GM21717 (cell line): Measurements from ENCODE around the gene ITPR1.

ENCODE experiments used
- ATAC-seq: cut with Tn5 transposase; IDR thresholded peaks from one replicate; pipeline ENCODE4 v1.9.1; 2021; ENCODE audit warnings: mild to moderate bottlenecking, moderate library complexity; ENCODE audit not compliant: unreplicated experiment

ITPR1 gene

GRCh38 chr3:4738737-4739274 is 245.7 kb downstream of the ITPR1 start:
- no peak for ATAC-seq

- ATAC-seq, result no peak
Observed at GRCh38 chr3:4739289-4740236, 246.4 kb downstream of the ITPR1 start.

DNA sequence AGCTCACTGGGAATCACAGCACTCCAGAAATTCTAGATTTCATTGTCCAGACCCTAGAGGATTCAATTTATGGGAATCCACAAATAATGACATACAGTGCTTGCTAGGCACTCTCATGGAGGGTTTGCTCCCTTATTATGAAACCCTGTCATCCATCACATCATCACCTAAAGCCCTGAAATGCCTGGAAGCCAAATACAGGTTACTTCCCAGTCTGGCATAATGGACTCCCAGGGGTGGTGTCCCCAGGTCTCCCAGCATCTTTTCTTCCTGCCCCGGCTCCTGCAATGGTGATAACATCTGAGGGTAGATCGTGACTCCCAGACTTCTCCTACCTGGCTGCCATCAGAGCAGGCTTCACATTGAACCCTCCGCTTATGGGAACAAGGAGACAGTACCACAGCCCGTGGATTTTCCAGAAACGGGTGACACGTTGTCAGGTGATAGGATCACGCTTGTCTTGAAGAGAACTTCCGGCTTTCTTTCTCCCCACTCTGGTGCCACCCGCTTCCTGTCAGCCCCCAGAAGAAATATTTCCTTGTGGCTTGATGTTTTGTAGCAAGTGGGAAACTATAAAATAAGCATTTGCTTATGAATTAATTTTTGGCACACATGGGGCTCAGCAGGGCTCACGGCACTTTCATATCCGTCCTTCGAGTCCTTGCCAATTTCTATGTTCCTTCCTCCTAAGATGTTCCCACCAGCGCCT is 247.4 kb downstream of the ITPR1 start:
- ATAC-seq, result no peak

GRCh38 chr3:4741106-4741403 is 247.9 kb downstream of the ITPR1 start:
- ATAC-seq, result no peak

GRCh38 chr3:4741404-4742307 is 248.5 kb downstream of the ITPR1 start:
- no peak for ATAC-seq

DNA sequence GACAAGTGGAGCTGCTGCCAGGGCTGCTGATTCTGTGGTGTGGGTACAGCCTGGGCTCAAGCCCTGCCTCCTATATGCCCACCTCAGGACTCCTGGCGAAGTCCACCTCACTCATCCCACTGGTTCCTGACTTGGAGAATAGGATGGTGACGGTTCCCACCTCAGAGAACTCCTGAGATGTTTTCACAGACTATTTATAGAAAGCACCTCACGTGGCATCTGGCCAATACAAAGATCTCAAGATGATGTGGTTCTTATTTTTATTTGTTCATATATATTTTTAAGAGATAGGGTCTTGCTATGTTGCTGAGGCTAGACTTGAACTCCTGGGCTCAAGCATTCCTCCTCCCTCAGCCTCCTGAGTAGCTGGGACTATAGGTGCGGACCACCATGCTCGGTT is 249.2 kb downstream of the ITPR1 start:
- no peak for ATAC-seq

DNA sequence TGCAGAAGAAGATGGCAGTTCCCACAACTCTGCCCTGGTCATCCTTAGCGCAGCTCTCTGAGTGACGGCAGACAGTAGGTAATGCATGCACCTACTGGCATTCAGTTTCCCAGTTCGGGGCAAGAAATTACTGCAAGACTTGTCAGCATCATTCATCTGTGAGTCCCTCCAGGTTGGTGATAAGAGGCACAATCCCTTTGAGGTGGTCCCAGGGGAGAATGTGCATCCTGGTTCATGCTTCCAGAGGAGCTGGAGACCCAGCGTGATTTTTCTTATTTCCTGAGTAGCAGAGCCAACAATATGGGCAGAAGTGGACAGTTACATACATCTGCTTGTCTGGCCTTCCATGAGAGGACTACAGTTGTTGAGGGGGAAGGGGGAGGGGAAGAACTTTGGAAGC is 250.2 kb downstream of the ITPR1 start:
- no peak for ATAC-seq

DNA sequence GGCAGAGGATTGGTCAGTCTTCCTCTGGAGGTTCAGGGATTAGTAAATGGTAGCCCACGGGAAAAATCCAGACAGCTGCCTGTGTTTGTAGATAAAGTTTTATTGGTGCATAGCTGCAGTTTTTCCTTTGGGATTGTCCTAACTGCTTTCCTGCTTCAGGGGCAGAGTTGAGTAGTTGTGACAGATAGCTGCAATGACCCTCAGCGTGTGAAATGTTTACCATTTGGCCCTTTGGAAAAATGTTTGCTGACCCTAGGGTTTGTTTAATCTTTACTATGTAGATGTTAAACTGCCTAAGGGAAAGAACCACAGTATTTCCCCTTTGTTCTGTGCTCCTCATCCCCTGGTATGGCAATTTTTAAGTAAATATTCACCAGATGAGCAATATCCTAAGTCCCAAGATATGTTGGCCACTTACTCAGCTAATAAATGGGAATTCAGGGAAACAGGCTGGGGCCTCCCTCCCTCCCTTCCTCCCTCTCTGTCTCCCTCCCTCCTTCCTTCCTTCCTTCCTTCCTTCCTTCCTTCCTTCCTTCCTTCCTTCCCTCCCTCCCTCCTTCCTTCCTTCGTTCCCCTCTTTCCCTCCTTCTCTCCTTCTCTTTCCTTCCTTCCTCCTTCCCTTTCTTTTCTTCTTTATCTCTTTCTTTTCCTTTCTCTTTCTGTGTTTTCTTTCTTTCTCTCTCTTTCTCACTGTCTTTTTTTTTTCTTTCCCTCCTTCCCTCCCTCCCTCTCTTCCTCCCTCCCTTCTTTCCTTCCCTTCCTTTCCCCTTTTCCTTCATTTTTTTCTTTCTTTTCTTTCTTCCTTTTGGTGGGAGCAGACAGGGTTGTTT is 251.5 kb downstream of the ITPR1 start:
- no peak for ATAC-seq

GRCh38 chr3:4745235-4745610 is 252.1 kb downstream of the ITPR1 start:
- ATAC-seq, result no peak

GRCh38 chr3:4746241-4746958 is 253.3 kb downstream of the ITPR1 start:
- ATAC-seq, result no peak

DNA sequence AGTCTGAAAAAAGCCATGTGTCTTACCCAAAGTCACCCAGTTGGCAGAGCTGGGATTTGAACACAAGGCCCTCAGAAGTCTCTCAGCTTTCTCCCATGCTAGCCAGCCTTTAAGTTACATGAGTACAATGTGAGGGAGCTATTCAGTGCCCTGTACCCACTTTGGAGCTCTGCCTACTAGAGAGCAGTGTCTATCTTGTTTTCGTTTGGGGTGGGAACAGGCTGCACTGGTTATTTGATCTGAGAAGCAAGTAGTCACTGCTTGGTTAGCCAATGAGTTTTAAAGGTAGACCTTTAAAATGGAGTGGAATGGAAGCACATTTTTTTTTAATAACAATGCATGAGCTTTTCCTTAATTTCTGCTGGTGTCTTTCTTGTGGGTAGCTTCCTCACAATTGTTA is 255.0 kb downstream of the ITPR1 start:
- no peak for ATAC-seq

DNA sequence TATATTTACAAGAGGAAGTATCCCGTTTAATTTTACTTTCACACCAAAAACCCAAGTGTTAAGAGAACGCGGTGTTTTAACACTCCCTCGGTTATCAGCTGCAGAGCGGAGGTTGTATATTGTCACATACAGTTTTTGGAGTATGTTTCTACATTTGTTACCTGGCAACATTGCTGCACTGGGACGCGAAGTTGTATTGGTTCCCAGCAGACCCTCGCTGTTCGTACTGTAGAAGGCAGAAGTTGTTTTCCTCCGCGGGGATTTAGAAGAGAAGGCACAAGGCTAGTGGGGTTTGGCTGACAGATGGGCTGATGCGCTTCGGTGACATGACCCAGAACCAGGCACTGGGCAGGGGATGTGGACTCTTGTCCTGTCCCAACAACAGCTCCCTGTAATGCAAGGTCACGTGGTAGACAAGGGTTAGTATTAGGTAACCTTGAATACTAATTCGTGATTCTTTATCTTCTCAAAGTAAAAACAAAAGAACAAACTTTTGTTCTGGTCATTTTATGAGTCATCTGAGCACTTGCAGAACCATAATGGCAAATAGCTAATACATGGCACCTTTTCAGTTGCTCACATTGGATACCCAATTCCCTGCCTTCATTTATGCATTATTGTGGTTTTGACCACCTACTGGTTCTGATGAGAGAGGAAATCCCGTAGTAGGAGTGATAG is 255.7 kb downstream of the ITPR1 start:
- ATAC-seq, result peak; percentile 57

DNA sequence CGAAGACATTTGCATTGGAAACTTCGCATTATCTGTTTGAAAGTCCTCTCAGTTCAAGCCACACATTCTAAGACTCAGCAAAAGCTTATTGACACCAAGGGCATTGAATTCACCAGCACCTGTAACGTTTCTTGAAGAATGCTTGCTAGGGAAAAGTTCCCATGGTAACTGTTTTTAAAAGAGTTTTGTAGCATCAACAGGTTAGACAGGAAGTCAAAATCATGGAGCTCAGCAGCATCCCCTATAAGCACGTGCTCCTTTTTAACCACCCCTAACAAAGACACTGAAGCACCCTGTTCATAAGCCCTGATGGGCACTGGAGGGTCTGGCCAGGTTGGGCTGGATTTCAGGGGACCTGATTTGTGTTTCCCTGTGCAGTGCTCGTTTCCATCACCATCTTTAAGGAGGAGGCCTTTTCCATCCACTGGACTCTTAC is 256.4 kb downstream of the ITPR1 start:
- peak; percentile 23 for ATAC-seq

DNA sequence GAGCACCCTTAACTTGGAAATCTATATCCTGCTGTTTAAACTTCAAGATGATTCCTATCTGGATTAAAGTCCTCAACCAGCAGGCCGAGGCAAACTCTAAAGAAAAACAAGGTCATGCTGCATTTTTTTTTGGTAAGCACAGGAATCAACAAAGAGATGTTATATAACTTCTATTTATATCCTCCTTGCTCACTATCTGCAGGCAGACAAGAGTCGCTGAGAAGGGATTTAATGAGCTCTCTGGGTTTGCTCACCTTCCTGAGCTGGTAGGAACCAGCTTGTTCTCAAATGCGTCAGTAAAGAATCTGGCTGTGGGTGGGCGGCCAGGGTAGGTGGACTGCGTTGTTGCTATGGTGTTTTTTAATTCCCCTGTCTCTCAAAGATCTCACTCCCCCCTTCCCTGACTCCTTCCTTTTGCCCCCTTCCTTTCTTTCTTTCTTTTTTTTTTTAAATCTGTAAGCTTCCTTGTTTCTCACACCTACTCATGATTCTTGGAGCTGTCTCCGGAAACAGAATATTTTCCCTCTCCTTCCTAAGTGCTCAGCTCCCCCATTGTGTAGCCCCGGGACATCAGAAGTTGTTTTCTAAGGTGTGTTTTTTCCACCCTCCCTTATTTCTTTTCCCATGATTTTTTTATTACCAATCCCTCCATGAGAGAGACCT is 257.3 kb downstream of the ITPR1 start:
- ATAC-seq, result no peak

- no peak for ATAC-seq
Observed at GRCh38 chr3:4751029-4751501, 257.9 kb downstream of the ITPR1 start.

DNA sequence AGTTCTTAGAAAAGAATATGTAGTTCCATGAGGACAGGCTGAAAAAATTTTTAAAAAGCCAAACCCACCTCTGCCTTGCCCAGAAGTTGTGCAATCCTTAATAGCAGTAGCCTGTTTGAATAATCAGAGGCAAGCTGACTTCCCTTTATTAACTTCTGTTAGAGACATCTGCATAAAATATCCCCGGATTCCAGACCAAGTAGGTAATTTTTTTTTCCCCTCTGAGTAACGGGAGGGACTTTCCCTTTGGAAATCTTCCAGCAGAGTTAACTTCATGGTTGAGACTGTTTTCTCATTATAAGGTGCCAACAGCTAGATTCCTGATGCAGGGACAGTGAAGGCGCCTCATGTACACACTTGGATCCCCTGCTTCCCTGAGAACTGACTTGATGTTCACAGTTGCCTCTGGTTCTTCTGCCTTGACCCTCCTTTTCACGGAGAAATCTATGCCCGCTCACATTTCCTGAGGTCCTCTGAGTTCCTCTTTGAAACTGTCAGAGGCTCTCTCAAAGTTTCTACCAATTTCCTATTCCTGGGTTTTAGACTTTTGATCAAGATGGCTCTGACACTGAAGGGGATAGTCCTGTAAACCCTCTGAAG is 258.5 kb downstream of the ITPR1 start:
- ATAC-seq, result no peak

DNA sequence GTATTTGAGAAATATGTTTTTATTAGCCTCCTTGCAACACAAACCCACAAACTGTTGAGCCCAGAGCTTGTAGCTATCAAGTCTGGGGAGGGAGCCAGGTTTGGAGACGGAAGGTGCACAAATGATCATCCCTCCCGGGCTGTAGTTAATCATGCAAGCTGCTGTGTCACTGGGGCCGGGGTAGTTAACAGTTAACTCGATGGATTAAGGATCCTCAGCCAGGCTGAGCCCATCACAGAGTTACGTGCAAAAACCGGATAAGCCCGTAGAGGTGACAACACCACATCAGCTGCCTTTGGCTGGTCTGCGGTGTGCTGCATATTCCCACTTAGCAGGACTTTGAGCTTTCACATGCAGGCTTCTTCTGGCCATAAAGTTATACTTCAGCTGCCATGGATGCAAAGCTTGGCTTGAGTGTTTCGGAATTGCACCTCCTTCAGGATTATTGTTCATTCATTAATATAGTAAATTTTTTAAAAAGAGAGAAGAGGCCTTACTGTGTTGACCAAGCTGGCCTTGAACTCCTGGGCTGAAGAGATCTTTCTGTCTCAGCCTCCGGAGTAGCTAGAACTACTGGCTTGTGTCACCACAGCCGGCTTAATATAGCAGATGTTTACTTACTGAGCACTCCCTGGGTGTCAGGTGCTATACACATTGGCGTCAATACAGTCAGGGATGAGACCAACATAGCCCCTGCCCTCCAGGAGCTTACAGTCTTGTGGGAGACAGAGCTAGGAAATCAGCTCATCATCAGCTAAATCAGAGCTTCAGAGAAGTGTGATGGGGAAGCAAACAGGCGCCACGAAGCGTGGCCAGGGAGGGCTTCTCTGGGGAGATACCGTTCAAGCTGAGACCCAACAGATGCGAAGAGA is 259.3 kb downstream of the ITPR1 start:
- no peak for ATAC-seq
